ENCODE measurements around the gene FOXF1.

The FOXF1 gene

DNA sequence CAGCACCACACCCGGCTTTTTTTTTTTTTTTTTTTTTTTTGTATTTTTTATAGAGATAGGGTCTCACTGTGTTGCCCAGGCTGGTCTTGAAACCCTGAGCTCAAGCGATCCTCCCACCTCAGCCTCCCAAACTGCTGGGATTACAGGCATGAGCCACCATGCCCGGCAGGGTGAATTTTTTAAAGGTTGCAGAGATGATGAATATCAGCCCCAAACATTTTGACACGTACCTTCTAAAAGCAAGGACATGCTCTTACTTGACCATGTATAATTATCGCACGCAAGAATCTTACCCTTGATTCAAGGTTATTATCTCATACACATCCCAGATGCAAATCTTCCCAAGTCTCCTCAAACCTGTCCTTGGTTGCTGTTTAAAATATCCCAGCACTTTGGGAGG, 52.0 kb downstream of the FOXF1 start:
- peaks cover 71% of the 10 kb centered on the region for H3K27me3 Mint-ChIP-seq
- no peaks in the 10 kb centered on the region for H3K9me3 Mint-ChIP-seq
- no peak overlapping the region for H3K4me3 Mint-ChIP-seq
- no peak overlapping the region for H3K27ac Mint-ChIP-seq
- H3K4me1 Mint-ChIP-seq, result peaks cover 21% of the 10 kb centered on the region
- no peak for ATAC-seq
- no peaks in the 10 kb centered on the region for H3K36me3 Mint-ChIP-seq

- H3K9me3 Mint-ChIP-seq, result no peaks in the 10 kb centered on the region
- no peak overlapping the region for H3K27ac Mint-ChIP-seq
- H3K4me1 Mint-ChIP-seq, result peaks cover 21% of the 10 kb centered on the region
- peak overlapping the region; percentile 61 for H3K4me3 Mint-ChIP-seq
- ATAC-seq, result peak; percentile 85
- peaks cover 78% of the 10 kb centered on the region for H3K27me3 Mint-ChIP-seq
- H3K36me3 Mint-ChIP-seq, result no peaks in the 10 kb centered on the region
Measured at GRCh38 chr16:86563469-86564345, 53.4 kb downstream of the FOXF1 start.
